Head of caudate nucleus (tissue), 42 donors: ENCODE data around the gene CACNA2D3.

Experiments
- DNase-seq, 42 donors: peaks; one replicate each; pipeline versions ENCODE4 v3.0.0 to v3.0.0-alpha.2; 2020 to 2021; ENCODE audit warnings: mixed read lengths in 7 of 42
- intact Hi-C: fragments of 100-400 bp; cut with DNase I; formaldehyde crosslinking; loops from one replicate; pipeline ENCODE4 v1.15.0; 2022

CACNA2D3 gene

DNA sequence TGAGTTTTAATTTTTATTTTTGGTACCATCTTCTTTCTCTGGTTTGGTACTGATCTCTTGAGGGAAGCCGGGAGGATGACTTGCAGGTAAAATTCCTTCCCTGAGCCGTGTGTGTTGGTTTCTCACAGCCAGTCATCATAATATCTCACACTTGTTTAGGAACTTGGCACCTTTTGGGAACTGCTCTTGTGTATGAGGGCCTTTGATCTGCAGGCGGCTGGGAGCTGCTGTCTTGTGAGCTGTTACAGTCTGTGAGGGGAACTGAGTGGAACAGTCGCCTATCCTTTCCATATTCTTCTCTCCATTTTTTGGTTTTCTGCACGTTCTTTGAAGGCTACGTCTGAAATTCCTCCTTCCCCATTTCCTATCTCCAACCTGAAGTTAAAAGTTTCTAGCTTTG lies 75.2 kb downstream of the CACNA2D3 start:
- DNase-seq: no peak
- intact Hi-C loops: no loop called here

DNA sequence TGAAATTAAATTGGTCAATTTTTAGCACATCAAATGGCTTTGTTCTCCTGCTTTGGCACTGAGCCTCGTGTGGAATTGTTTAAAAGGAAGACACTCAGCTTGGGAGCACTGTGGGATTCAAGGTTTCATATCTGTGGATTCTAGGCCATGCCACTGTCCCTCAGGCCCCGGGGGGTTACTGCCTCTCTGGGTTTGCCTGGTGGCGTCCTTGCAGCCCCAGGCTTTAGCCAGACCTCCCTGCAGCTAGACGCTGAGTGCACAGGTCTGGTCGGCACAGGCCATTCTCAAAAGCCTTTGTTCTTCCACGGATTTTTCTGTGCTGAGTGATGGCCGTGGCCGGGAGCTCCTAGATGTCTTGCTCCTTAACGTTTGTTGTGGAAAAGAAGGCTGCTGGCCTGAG lies 76.2 kb downstream of the CACNA2D3 start:
- intact Hi-C loops: no loop called here
- DNase-seq: no peak

DNA sequence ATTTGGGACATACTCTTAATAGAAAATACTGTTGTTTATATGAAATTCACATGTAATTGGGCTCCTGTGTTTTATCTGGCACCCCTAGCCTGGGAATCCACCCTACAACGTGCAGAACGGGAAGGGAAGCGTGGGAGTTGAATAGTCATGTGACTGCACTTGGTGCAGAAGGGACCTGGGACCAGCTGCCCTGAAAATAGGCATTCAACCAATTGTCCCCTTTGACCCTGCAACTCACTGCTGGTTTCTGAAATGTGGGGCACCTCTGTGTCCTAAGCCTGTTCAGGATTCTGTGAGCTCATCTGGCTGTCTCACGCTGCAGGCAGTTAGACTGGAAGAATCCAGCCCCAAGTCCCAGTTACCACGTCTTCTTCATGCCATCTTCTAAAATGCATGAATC lies 79.7 kb downstream of the CACNA2D3 start:
- intact Hi-C loops: no loop called here
- DNase-seq: peak in 11 of 42 donors; percentile 19 to 66 (median 50)

DNA sequence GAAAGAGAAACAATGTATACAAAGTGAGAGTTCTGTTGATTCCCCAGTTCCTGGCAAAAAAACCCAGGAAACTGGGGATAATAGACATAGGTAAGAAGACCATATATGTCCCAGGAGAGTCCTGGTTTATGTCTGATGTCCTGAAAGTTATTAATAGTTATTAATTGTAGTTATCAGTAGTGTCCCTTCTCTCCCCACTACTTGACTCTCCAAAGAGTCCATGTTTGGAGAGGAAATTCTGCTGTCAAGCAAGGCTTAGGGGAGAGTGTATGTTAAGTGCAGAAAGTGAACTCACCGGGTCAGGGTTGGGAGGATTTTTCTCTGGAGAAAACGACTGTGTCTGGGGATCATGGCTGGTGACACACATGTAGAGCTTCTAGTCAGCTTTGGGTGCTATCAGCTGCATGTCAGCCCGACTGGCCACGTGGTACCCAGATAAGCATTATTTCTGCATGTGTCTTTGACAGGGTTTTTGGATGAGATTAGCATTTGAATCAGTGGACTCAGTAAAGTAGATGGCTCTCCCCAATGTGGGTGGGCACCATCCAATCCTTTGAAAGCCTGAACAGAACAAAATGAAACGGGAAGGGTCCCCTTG lies 80.4 kb downstream of the CACNA2D3 start:
- no peak for DNase-seq
- intact Hi-C loops: no loop called here

DNA sequence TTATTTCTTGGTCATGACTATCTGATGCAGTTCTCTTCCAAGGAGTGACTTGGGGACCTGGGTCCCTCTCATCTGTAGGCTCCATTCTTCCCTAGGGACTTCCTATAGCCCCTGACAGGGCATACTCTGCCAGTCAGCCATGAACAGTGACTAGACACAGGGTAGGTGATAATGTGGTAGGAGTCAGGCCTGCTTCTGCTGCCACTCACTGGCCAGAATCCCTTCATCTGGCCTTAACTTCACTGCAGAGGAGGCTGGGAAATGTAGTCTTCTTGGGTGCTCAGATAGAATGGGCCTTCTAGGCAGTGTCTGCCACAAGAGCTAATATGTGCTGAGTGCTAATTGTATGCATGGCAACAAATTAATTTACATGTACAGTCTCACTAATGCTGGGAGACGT lies 84.5 kb downstream of the CACNA2D3 start:
- intact Hi-C loops: no loop called here
- no peak for DNase-seq

DNA sequence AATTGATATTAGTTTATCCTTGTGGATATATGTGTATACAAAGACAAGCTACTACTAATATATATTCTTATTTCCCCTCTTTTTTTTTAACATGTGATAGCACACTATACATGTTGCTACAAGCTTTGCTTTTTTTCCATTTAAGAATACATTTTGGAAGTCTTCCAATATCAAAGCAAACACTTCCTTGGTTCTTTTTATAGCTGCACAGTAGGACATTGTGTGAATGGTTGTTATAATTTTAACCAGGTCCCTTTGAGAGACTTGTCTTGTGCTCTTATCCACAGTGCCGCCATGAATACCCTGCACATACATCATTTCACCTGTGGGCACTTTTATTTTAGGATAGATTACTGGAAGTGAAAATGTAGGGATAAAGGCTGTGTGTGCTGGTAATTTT lies 88.7 kb downstream of the CACNA2D3 start:
- intact Hi-C loops: no loop called here
- no peak for DNase-seq

DNA sequence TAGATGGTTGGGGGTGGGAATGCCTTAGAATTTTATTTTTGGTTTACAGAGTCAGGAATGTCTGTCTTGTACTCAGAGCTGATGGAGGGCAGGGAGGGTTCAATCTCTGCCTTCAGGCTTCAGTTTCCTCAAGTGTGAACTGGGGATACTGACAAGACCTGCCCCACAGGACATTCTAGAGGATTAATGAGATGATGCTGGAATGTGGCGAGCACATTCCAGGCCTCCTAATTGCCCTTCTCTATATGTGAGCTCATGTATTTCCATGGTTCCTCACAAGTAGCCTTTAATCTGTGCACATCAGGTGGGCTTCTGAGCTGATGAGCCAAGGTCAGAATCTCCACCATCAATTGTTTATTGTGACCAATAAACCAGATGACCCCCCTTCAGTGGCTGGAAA lies 90.4 kb downstream of the CACNA2D3 start:
- intact Hi-C loops: no loop called here
- DNase-seq: no peak

DNA sequence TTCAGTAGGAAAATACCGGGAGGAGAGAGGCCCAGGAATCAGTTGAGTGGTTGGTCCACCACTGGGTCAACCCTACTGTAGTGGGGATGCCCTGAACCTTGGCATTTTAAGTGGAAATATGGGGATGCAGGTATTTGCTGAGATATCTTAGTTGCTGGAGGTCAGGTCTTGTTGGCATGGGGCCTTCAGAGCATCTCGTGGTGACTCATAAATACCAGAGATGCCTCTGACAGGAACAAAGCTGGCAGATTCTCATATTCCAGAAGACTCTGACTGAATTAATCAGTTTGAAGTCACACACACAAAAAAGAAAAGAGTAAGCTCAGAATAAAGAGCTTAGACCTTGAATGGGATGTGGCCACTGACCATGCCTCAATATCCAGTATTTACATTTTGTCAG lies 91.6 kb downstream of the CACNA2D3 start:
- intact Hi-C loops: no loop called here
- DNase-seq: peak in 1 of 42 donors; percentile 59

DNA sequence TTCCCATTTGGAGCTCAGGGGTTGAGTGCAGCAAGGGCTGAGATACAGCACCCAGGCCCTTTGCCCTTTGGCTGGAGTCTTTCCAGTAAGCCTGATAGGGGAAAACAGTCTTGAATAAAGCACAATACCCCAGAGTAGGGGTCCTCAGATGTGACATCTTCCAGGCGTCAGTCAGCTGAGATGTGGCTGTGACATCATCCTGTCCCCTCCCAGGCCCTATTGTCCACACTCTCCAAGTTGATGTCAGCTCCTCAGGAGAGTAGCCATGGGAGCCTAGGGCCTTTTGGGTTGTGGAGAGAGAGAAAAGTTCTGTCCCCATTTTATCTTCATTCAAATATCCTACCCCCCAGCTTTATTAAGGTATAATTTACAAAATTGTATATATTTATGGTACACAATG lies 92.5 kb downstream of the CACNA2D3 start:
- intact Hi-C loops: no loop called here
- DNase-seq: no peak

DNA sequence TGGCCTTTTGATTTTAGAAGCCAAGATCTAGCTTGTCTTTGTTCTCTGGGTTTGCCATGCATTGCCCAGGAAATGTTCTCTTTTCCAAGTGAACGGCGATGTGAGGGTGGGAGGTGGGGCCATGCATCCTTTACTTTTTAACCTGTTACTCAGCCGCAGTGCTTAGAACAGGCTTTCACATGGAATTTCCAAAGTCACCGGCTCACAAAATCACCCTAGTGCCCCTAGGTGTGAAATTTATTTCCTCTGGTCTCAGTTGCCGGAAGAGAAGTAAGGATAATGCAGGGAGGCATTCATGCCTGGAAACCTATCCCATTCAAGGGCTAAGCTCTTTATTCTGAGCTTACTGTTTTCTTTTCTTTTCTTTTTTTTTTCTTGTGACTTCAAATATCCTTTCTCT lies 93.2 kb downstream of the CACNA2D3 start:
- intact Hi-C loops: no loop called here
- DNase-seq: no peak

DNA sequence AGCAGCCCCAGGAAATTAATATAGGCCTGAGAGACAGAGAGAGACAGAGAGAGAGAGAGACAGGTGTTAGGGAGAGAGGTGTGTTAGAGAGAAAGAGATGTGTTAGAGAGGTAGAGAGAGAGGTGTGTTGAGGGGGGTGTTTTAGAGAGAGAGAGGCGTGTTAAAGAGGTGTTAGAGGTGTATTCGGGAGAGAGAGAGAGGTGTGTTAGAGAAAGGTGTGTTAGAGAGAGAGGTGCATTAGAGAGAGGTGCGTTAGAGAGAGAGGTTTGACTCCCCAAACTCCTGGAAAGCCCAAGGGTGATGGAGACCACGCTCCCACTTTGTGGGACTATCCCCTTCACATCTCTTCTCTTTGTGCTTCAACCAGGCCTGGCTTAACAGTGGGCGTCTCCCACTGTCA lies 95.5 kb downstream of the CACNA2D3 start:
- intact Hi-C loops: no loop called here
- no peak for DNase-seq

DNA sequence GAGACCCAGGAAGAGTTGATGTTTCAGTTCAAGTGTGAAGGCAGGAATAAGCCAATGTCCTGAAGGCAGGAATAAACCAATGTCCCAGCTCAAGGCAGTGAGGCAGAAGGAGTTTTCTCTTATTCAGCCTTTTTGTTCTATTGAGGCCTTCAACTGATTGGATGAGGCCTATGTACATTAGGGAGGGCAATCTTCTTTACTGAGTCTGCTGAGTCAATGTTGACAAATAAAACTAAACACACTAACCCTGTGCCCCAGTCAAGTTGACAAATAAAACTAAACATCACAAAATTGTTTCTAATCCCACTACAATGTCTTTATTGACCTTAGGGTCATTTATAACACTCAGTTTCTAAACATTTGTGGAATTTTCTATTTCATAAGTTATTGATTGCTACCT lies 100.0 kb downstream of the CACNA2D3 start:
- no peak for DNase-seq
- intact Hi-C loops: no loop called here

DNA sequence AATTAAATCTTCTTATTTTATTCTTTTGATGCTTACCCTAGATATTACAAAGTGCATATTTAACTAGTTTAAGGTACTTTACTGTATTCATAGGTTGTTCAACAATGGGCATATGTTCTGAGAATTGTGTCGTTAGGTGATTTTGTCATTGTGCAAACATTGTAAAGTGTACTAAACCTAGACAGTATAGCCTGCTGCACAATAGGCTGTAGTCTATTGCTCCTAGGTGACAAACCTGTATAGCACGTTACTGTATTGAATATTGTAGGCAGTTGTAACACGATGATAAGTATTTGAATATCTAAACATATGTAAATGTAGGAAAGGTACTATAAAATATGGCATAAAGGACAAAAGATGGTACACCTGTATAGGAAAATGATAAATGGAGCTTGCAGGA lies 100.7 kb downstream of the CACNA2D3 start:
- intact Hi-C loops: no loop called here
- no peak for DNase-seq

DNA sequence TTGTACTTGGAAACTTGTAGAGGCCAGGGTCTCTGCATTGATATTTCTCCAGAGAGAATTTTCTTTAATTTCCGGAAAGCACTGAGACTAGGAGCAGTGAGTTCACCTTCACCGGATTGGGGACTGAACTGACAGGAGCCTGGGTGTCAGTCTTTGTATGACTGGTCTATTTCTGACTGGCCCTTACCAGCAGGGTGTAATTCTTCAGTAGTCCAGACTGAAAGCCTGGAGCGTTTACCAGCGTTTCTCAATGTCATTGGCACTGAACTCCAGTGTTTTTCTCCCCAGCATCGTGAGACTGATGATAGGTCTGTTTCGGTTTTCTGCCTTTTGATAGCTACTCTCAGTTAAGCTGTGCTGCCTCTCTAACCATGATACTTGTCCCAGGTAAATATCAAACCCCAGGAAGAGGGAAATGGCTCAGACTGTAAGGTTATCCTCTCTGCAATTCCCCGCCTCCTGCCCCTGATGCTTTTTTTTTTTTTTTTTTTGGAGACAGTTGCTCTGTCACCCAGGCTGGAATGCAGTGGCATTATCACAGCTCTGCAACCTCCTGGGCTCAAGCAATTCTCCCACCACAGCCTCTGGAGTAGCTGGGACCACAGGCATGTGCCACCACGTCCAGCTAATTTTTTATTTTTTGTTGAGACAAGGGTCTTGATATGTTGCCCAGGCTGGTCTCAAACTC lies 103.6 kb downstream of the CACNA2D3 start:
- no peak for DNase-seq
- intact Hi-C loops: no loop called here

DNA sequence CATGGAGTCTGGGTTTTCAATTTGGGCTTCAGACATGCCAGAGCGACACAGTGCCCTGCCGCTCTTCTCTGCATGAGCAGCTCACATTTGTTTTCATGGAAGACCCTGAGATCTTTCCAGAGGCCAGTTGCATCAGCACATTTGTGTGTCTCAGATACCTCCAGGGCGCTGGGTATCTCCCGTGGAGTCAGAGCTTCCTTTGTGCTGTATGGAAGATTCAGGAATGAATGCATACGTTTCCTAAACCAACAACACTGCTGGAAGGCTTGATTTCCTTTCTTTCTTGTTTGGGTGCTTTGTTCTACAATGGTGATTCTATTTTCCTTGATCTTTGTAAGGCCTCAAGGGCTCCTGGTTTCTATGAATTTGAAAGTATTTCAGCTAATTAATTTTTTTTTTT lies 106.5 kb downstream of the CACNA2D3 start:
- no peak for DNase-seq
- intact Hi-C loops: no loop called here

DNA sequence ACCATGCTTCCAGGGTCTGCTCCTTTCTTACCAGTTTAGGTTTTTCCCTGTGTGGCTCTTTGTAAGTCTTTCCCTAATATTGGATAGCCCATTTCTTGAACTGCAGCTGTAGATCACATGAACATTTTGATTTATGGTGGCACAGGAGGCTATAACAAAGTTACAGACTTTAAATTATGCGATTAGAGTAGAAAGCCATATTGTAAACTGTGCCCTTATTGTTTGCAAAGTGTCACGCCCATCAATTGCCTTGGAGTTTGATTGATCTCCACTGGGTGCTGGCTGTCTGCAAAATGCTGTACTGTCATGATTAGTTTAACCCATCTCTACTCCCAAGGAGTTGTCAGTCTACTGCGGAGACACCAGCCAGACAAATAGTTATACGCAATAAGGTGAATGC lies 110.3 kb downstream of the CACNA2D3 start:
- DNase-seq: no peak
- intact Hi-C loops: no loop called here

DNA sequence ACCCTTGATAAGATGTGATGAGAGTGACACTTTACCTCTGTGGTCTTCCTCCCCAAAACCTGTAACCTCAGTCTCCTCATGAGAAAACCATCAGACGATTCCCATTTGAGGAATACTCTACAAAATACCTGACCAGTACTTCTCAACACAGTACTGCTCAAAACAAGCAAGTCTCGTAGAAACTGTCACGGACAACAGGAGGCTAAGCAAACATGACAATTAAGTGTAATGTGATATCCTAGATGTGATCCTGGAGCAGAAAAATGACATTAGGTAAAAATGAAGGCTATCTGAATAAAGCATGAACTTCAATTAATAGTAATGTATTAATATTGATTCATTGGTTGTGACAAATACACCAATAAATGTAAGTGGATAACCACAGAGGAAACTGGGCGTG lies 113.6 kb downstream of the CACNA2D3 start:
- intact Hi-C loops: no loop called here

DNA sequence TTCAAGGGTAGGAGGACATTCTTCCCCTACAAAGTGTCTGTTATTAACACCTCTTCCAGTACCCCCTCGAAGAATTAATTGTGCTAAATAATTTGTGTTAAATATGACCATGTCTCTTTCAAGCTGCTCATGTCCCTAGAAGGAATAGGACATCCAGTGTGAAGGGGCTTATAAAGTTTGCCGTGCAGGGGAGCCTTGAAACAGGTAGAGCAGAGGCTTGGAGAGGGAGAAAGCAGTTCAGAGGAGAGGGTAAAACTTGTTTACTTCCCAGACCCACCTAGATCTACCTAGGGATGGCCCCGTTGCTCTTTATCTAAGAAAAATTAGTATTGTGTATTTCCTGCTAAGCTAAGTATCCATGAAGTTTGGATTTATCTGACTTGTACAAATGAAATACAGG lies 114.8 kb downstream of the CACNA2D3 start:
- intact Hi-C loops: no loop called here
- no peak for DNase-seq

More for the DNA sequence above, 113.6 kb downstream of the CACNA2D3 start:
- no peak for DNase-seq

DNA sequence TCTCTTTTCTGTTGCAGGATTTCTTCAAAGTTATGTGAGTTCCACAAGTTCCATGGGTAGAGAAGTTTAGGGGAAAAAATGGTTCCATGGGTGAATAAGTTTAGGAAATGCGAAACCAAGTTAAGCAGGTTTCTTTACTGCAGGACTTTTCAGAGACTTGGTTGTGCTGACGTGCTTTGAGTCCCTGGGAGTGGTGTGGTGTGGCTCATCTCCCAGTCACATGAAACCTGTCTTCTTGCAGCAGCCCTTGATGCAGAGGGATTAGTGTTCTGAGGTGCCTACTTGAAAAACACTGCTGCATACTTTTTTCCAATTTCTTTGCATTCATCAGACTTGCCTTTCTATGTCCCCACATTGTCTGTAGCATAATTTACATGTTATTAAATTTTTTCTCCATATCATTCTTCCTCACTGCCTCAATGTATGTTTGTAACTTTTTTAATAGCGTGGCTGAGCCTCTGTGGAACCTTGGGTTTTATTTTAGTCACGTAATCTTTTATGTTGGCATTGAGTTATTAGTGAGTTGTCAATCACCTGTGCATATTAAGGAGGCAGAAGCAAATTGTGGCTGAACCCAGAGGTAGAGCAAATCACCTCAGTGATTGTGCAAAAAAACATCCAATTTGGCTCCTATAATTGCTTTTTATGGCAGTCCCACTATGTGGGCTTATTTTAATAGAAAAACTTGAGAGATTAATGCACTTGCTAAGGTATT lies 115.6 kb downstream of the CACNA2D3 start:
- no peak for DNase-seq
- intact Hi-C loops: no loop called here

DNA sequence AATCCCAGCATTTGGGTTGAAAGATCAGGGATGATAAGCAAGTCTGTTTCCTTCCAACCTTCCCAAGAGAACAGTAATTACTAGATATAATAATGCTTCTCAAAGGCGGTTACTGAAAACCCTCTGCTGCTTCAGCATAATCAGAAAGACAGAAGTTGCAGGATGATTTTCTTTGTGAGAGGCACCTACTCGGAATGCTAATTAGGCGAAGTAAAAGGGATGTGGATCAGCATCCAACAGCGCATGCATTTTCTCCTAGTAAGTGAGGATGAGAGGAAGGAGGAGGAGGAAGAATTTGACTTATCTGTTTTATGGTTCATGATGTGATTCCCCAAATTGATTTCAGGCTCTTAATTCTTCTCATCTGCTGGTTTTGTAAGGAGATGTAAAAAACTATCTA lies 118.0 kb downstream of the CACNA2D3 start:
- DNase-seq: peak in 16 of 42 donors; percentile 19 to 79 (median 53)
- intact Hi-C loops: no loop called here
